ENCODE measurements around the gene ARHGEF1.

Gene ARHGEF1

DNA sequence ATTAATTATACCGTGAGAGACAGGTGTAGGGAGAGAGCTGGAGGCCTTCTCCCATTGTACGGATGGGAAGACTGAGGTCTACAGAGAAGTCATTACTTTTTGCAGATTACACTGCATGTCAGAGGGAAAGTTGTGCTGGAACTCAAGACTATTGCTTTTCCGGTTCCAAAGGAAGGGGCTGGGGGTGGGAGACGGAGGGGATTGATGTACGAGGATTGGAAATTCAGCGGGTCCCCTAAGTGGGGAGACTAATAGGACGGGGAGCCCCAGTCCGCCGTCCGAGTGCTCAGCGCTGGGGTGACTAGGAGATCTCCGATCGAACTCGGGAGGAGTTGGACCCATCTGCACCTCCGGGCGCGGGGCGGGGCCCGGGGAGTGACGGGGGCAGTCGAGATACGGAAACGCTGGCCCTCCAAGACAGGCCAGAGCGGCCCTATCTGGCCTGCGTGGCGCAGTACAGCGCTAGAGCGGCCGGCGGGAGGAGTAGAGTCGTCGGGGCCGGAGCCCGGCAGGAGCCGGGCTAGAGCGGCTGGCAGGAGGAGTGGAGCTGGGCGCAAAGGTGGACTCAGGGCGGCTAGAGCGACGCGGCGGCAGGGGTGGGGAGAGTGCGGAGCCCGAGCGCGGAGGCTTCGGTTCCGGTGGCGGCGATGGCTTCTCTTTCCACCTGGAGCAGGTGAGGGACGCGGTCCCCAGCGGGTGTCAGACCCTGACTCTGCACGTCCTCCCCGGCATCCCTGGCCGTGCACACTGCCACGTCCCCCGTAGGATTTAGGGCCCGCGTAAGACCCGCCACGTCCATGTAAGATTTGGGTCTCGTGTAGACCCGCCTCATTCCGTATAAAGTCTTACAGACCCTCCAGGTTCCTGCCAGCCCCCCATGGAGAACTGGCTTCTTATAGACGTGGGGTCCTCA, 1.1 kb downstream of the ARHGEF1 start:
- H3K4me3 ChIP-seq (ENCODE audit: low read depth, low read length) = peak overlapping the region; percentile 94
- TF ChIP-seq, protein P1, sequence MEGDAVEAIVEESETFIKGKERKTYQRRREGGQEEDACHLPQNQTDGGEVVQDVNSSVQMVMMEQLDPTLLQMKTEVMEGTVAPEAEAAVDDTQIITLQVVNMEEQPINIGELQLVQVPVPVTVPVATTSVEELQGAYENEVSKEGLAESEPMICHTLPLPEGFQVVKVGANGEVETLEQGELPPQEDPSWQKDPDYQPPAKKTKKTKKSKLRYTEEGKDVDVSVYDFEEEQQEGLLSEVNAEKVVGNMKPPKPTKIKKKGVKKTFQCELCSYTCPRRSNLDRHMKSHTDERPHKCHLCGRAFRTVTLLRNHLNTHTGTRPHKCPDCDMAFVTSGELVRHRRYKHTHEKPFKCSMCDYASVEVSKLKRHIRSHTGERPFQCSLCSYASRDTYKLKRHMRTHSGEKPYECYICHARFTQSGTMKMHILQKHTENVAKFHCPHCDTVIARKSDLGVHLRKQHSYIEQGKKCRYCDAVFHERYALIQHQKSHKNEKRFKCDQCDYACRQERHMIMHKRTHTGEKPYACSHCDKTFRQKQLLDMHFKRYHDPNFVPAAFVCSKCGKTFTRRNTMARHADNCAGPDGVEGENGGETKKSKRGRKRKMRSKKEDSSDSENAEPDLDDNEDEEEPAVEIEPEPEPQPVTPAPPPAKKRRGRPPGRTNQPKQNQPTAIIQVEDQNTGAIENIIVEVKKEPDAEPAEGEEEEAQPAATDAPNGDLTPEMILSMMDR (conservative IDR thresholded peaks at IDR 0.05; ENCODE audit: low read depth, low read length) = peak; percentile 33
- DNase-seq (ENCODE audit: low read depth) = peak; percentile 98

DNA sequence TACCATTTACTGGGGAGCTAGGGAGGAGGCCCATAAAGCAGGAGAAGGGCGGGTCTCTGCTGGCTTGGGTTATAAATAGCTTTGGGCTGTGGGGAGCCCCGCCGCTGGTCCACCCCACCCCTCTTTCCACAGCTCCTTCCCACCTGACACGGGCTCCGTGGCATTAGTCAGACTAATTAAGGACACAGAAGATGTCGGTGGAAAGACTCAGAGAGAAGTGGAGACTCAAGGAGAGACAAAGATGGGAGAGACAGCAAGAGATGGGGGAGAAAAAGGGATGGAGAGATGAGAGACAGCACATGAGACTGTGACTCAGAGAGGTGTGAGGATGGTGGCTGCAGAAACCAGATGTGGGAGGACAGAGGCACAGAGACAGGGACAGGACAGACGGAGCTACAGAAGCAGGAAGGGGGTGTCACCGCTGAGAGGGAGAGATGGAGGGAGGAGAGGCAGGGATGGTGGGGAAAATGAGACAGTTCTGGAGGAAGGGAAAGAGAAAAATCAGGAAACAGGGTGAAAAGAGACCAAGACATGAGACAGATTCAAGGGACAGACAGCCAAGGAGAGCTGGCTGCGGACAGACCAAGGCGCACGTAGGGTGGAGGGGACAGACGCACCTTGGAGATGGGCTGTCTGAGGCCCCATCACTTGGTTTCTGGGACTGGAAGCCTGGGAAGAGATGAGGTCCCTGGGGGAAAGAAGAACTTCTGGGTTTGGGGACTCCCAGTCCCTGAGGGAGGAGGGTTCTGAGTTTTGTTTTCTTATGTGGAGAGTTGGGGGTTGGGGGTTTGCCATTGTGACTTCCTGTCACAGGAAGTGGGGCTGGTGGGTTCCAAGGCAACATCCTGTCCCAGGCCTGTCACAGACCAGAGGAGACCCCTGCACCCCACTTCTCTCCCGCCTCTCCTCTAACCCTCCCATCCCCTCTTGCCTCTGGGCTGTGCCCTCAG, 4.1 kb downstream of the ARHGEF1 start:
- no peak overlapping the region for H3K4me3 ChIP-seq (ENCODE audit: low read depth, low read length)
- TF ChIP-seq, protein P1 (conservative IDR thresholded peaks at IDR 0.05; ENCODE audit: low read depth, low read length) = no peak
- no peak for DNase-seq (ENCODE audit: low read depth)

- peak; percentile 40 for DNase-seq (ENCODE audit: low read depth)
- TF ChIP-seq, protein P1 (conservative IDR thresholded peaks at IDR 0.05; ENCODE audit: low read depth, low read length) = no peak
These were observed 4.9 kb downstream of the ARHGEF1 start for GRCh38 chr19:41887711-41888382.

GRCh38 chr19:41888926-41889325, 5.9 kb downstream of the ARHGEF1 start:
- no peak for DNase-seq (ENCODE audit: low read depth)
- TF ChIP-seq, protein P1 (conservative IDR thresholded peaks at IDR 0.05; ENCODE audit: low read depth, low read length) = no peak
- H3K4me3 ChIP-seq (ENCODE audit: low read depth, low read length) = no peak overlapping the region

More at GRCh38 chr19:41887711-41888382, 4.9 kb downstream of the ARHGEF1 start:
- H3K4me3 ChIP-seq (ENCODE audit: low read depth, low read length) = no peak overlapping the region

GRCh38 chr19:41889896-41890295, 6.9 kb downstream of the ARHGEF1 start:
- H3K4me3 ChIP-seq (ENCODE audit: low read depth, low read length) = no peak overlapping the region
- DNase-seq (ENCODE audit: low read depth) = no peak
- TF ChIP-seq, protein P1 (conservative IDR thresholded peaks at IDR 0.05; ENCODE audit: low read depth, low read length) = no peak

DNA sequence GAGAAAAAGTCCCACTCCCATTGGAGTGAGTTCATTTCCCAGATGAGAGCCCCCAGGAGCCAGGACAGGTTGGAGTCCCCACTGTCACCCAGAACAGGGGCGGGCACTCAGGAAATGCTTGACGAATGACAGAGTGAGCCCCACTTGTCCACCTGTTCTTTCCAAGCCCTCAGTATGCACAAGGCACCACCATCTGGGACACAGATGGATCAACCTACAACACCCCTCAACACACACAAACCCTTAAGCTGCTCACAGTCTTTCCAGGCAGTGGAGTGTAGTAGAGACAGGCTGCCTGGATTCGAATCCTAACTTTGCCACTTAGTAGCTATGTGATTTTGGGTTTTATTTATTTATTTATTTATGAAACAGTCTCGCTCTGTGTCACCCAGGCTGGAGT, 8.0 kb downstream of the ARHGEF1 start:
- TF ChIP-seq, protein P1 (conservative IDR thresholded peaks at IDR 0.05; ENCODE audit: low read depth, low read length) = no peak
- H3K4me3 ChIP-seq (ENCODE audit: low read depth, low read length) = no peak overlapping the region
- DNase-seq (ENCODE audit: low read depth) = no peak

All from choroid plexus epithelial cell (primary cell).